ELR (cell line): ENCODE measurements around the gene BBOF1.

Source experiments
- DNase-seq: peaks from one replicate; pipeline ENCODE4 v3.0.0-alpha.2; 2015; ENCODE audit warnings: low read depth

Gene BBOF1

GRCh38 chr14:74089251-74090020 lies 70.3 kb downstream of the BBOF1 start:
- no peak for DNase-seq

GRCh38 chr14:74105381-74105780 lies 86.2 kb downstream of the BBOF1 start:
- no peak for DNase-seq

- DNase-seq = no peak
Measured at GRCh38 chr14:74109369-74109768, 90.2 kb downstream of the BBOF1 start.

- peak; percentile 67 for DNase-seq
Measured at GRCh38 chr14:74111395-74112216, 92.5 kb downstream of the BBOF1 start.
